KMS-11 (cell line): Measurements from ENCODE around the gene GID4.

Source experiments
- H2AFZ ChIP-seq: fragments of 200-600 bp; sonication (generic); 2 replicates; pipeline ENCODE4 v1.6.1; 2016; ENCODE audit warnings: antibody characterized with exemption, mixed run types, low read depth
- H3K27ac ChIP-seq: fragments of 200-600 bp; sonication (generic); 2 replicates; pipeline ENCODE4 v1.6.1; 2016; ENCODE audit warnings: mild to moderate bottlenecking, mixed run types
- H3K27me3 ChIP-seq: fragments of 200-600 bp; sonication (generic); 2 replicates; pipeline ENCODE4 v1.6.1; 2017; ENCODE audit warnings: mild to moderate bottlenecking, low read depth, mixed run types, moderate library complexity; ENCODE audit not compliant: insufficient read depth
- H3K36me3 ChIP-seq: fragments of 200-600 bp; sonication (generic); 2 replicates; pipeline ENCODE4 v1.6.1; 2017; ENCODE audit warnings: mild to moderate bottlenecking, mixed run types; ENCODE audit not compliant: insufficient read depth
- H3K4me1 ChIP-seq: fragments of 200-600 bp; sonication (generic); 2 replicates; pipeline ENCODE4 v1.6.1; 2016; ENCODE audit warnings: mild to moderate bottlenecking, low read depth, mixed run types; ENCODE audit not compliant: poor library complexity, severe bottlenecking
- H3K4me2 ChIP-seq: fragments of 200-600 bp; sonication (generic); 2 replicates; pipeline ENCODE4 v1.7.0; 2016; ENCODE audit warnings: mild to moderate bottlenecking, mixed run types
- H3K4me3 ChIP-seq: fragments of 200-600 bp; sonication (generic); IDR thresholded peaks from 2 replicates; pipeline ENCODE4 v1.6.1; 2017; ENCODE audit warnings: low read depth, low read length, mixed read lengths; ENCODE audit not compliant: insufficient read depth
- H3K79me2 ChIP-seq: fragments of 200-600 bp; sonication (generic); 2 replicates; pipeline ENCODE4 v1.6.1; 2016; ENCODE audit warnings: low read depth, mixed run types; ENCODE audit not compliant: insufficient read depth
- H3K9ac ChIP-seq: fragments of 200-600 bp; sonication (generic); 2 replicates; pipeline ENCODE4 v1.6.1; 2016; ENCODE audit warnings: mild to moderate bottlenecking, mixed run types
- H4K20me1 ChIP-seq: fragments of 200-600 bp; sonication (generic); 2 replicates; pipeline ENCODE4 v1.6.1; 2016; ENCODE audit warnings: mild to moderate bottlenecking, mixed run types; ENCODE audit not compliant: insufficient read depth
- TF ChIP-seq, protein P1 (sequence below): fragments of 200-600 bp; sonication (generic); conservative IDR thresholded peaks from 2 replicates; pipeline ENCODE4 v1.6.1; 2017; ENCODE audit warnings: low read depth, mild to moderate bottlenecking, antibody characterized with exemption, low read length, moderate library complexity, mixed read lengths

GID4 gene

DNA sequence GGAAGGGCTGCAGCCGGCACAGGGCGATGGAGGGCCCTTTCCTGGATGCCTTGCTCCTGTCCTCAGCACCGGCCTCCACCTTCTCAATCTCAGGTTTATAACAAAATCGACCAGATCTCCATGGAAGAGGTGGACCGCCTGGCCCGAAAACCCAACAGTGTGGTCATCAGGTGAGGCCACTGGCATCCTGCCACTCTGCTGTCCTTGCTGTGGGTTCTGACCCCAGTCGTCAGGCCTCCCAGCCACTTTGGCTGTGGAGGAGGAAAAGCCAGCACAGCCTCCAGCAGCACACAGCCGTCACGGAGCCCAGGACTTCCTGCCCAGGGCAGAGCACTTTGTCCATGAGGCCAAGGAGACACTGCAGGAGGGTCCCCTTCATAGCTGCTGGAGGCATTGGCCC lies 62.6 kb downstream of the GID4 start:
- no peak overlapping the region for H2AFZ ChIP-seq
- no peak overlapping the region for H3K4me3 ChIP-seq
- no peaks in the 10 kb centered on the region for H3K27me3 ChIP-seq
- no peak overlapping the region for H3K9ac ChIP-seq
- TF ChIP-seq, protein P1, sequence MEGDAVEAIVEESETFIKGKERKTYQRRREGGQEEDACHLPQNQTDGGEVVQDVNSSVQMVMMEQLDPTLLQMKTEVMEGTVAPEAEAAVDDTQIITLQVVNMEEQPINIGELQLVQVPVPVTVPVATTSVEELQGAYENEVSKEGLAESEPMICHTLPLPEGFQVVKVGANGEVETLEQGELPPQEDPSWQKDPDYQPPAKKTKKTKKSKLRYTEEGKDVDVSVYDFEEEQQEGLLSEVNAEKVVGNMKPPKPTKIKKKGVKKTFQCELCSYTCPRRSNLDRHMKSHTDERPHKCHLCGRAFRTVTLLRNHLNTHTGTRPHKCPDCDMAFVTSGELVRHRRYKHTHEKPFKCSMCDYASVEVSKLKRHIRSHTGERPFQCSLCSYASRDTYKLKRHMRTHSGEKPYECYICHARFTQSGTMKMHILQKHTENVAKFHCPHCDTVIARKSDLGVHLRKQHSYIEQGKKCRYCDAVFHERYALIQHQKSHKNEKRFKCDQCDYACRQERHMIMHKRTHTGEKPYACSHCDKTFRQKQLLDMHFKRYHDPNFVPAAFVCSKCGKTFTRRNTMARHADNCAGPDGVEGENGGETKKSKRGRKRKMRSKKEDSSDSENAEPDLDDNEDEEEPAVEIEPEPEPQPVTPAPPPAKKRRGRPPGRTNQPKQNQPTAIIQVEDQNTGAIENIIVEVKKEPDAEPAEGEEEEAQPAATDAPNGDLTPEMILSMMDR, result no peak
- H3K27ac ChIP-seq, result no peak overlapping the region
- H4K20me1 ChIP-seq, result no peaks in the 10 kb centered on the region
- H3K36me3 ChIP-seq, result no peaks in the 10 kb centered on the region
- no peak overlapping the region for H3K4me2 ChIP-seq
- no peaks in the 10 kb centered on the region for H3K79me2 ChIP-seq
- H3K4me1 ChIP-seq, result no peaks in the 10 kb centered on the region

- no peaks in the 10 kb centered on the region for H3K79me2 ChIP-seq
- H3K27me3 ChIP-seq, result no peaks in the 10 kb centered on the region
- H3K4me1 ChIP-seq, result no peaks in the 10 kb centered on the region
- H3K9ac ChIP-seq, result no peak overlapping the region
- no peak overlapping the region for H3K27ac ChIP-seq
- H4K20me1 ChIP-seq, result no peaks in the 10 kb centered on the region
- no peaks in the 10 kb centered on the region for H3K36me3 ChIP-seq
- no peak overlapping the region for H3K4me3 ChIP-seq
- H2AFZ ChIP-seq, result no peak overlapping the region
- no peak overlapping the region for H3K4me2 ChIP-seq
- TF ChIP-seq, protein P1, result no peak
Measured at GRCh38 chr17:18102640-18103039, 63.4 kb downstream of the GID4 start.

DNA sequence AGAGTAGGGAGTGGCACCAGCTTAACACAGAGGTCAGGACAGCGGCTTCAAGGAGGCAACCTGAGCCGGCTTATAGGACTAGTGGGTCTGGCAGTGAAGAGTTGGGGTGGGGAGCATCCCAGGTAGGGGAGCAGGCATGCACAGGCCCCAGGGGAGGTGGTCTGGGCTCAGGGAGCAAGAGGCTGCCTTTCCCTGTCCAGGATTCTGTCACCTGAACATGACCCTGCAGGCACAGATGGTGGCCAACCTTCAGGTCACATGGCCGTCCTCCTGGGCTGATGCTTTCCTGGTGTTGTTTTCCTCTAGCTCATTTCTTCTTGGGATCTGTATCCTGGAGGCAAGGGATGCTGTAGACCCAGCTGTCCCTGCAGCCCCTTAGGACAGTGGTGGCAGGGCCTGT lies 65.8 kb downstream of the GID4 start:
- H3K4me2 ChIP-seq, result no peak overlapping the region
- TF ChIP-seq, protein P1, result no peak
- no peak overlapping the region for H3K9ac ChIP-seq
- H3K27me3 ChIP-seq, result no peaks in the 10 kb centered on the region
- H2AFZ ChIP-seq, result no peak overlapping the region
- no peaks in the 10 kb centered on the region for H4K20me1 ChIP-seq
- H3K79me2 ChIP-seq, result no peaks in the 10 kb centered on the region
- no peaks in the 10 kb centered on the region for H3K4me1 ChIP-seq
- no peak overlapping the region for H3K27ac ChIP-seq
- no peaks in the 10 kb centered on the region for H3K36me3 ChIP-seq
- H3K4me3 ChIP-seq, result no peak overlapping the region

DNA sequence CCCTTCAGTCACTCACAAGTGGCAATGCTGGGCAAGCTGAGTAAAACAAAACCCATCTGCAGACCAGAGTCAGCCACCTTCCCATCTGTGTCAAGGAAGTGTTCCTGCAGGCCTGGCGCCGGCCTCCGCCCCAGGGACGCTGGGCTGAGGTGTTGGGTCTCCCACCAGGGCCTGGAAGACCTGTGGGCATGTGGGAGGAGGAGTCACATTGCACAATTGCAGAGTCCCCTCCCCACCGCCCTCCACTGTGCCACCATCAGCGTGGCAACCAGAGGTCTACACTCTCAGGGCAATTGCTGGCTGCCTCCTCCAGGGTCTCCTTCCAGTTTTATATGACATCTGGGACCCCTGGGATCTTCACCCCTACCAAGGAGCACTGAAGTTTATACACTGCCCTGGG lies 66.4 kb downstream of the GID4 start:
- Histone ChIP-seq H3K9ac (no peak overlapping the region), H3K36me3 (no peaks in the 10 kb centered on the region), H3K27ac (no peak overlapping the region), H3K4me3 (no peak overlapping the region), H3K27me3 (no peaks in the 10 kb centered on the region), H3K4me2 (no peak overlapping the region), H3K79me2 (no peaks in the 10 kb centered on the region), H3K4me1 (no peaks in the 10 kb centered on the region), H2AFZ (no peak overlapping the region), H4K20me1 (no peaks in the 10 kb centered on the region)
- TF ChIP-seq, protein P1, result no peak

GRCh38 chr17:18106211-18106610 lies 67.0 kb downstream of the GID4 start:
- Histone ChIP-seq H3K36me3 (no peaks in the 10 kb centered on the region), H3K9ac (no peak overlapping the region), H3K27ac (no peak overlapping the region), H3K79me2 (no peaks in the 10 kb centered on the region), H4K20me1 (no peaks in the 10 kb centered on the region), H3K4me2 (no peak overlapping the region), H2AFZ (no peak overlapping the region), H3K4me3 (no peak overlapping the region), H3K27me3 (no peaks in the 10 kb centered on the region), H3K4me1 (no peaks in the 10 kb centered on the region)
- TF ChIP-seq, protein P1, result no peak
